Measurements from ENCODE around the gene UBE2R2. TPM values are rescaled to one million over a fixed set of nuclear protein-coding genes. Genes with fewer than 3 reads are reported as not detected.

The UBE2R2 gene
- total and polyA plus RNA-seq, 2 of the 4 experiments (the other 2 are of a cell fraction): 12.7 to 24.8 TPM

DNA sequence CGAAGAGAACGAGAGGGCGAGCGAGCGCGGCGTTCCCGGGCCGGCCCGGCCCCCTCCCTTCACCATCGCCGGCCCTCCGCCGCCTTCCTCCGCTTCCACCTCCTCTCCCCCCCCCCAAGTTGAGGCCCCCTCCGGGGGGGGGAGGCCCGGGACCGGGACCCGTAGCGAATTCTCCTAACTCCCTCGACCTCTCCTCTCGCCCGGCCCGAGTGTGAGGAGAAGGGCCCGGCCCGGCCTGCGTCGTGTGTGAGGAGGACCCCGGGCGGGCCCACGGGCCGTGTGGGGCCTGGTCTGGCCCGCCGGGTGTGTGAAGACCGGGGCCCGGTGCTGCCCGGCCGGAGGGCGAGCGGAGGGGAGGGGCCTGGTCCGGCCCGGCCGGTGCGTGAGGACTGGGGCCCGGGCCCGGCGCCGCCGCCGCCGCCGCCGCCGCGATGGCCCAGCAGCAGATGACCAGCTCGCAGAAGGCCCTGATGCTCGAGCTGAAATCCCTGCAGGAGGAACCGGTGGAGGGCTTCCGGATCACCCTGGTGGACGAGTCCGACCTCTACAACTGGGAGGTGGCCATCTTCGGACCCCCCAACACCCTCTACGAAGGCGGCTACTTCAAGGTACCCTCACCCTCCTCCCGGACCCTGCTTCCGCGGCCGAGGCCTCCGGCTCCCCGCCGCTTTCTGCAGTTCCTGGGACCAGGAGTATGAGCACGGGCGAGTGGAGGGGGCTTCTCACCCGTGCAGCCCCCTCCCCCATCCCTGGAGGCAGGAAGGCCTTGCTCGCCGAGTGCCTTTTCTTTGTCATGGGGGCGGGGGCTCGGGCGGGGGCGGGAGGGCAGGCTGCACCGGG is 587 bp downstream of the UBE2R2 start (continued):
- TF ChIP-seq MAFK (IDR thresholded peaks at IDR 0.05; ENCODE audit: low read depth, low read length) (no peak), CEBPB (IDR thresholded peaks at IDR 0.05; ENCODE audit: low read depth, low read length) (no peak)

DNA sequence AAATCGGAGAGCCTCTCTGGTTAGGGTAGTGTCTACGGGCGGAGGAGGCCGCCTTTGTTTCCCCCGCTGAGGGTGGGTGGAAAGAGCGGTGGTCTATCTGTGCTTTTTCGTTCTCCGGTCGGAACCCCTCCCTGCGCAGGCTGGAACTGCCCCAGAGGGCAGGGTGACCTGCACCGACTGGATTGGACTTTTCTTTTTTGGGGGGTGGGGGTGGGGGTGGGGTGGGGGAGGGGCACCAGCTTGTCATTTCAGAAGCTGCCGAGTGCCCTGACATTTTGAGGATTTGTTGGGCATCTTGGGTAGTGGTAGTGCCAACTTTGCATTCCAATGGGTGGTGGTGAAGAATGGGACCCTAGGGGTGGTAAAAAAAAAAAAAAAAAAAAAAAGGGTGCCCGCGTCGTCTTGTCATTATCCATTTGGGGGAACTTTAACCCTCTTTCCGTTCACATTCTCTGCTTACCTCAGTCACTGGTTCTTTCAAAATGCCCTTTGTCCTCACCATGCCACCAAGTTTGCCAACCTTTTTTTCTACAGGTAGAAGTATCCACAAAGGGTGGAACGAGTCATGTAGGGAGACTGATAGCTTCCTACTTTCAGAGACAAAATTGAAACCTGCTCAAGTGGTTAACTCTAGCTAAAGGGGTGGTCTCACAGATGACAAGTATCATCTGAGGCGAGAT is 1.3 kb downstream of the UBE2R2 start:
- Histone ChIP-seq H2AK5ac (ENCODE audit: low read depth, low read length) (peak overlapping the region; percentile 93), H3K9me1 (ENCODE audit: insufficient read depth, low read length) (peaks cover 13% of the 10 kb centered on the region), H3K79me1 (ENCODE audit: low read depth in 1 of 2, low read length in 2 of 2) (peaks cover 6 to 38% of the 10 kb centered on the region in 2 experiments; a peak in 3 of 4 replicates), H3K9me3 (ENCODE audit: control insufficient read depth, insufficient read depth, low read length) (no peaks in the 10 kb centered on the region), H3K4me1 (ENCODE audit: control insufficient read depth, insufficient read depth, low read length) (peaks cover 14% of the 10 kb centered on the region), H3K4me2 (ENCODE audit: low read depth, low read length) (peak overlapping the region; percentile 98), H3K27me3 (ENCODE audit: control insufficient read depth, insufficient read depth, low read length) (no peaks in the 10 kb centered on the region), H3K56ac (ENCODE audit: extremely low read depth, insufficient read depth, low read length) (peak overlapping the region; percentile 71), H3K4ac (ENCODE audit: low read depth, low read length) (peak overlapping the region; percentile 90), H2BK120ac (ENCODE audit: low read depth, low read length) (peak overlapping the region; percentile 26; the same call in 1 of the 2 replicates), H4K5ac (ENCODE audit: low read depth, low read length) (peak overlapping the region; percentile 80), H3K14ac (replicated peaks; ENCODE audit: low read depth, low read length) (peak overlapping the region; percentile 97), H4K8ac (ENCODE audit: low read depth in 2 of 2, low read length in 2 of 2) (peak overlapping the region; percentile 36 to 90; a peak in 3 of 4 replicates), H2BK20ac (ENCODE audit: low read depth, low read length) (peak overlapping the region; percentile 35; the same call in 1 of the 2 replicates), H3K36me3 (ENCODE audit: control insufficient read depth, insufficient read depth, low read length) (no peaks in the 10 kb centered on the region), H4K91ac (ENCODE audit: insufficient read depth, low read depth, low read length) (peak overlapping the region; percentile 86), H3K18ac (ENCODE audit: low read depth, low read length) (peak overlapping the region; percentile 91), H3K23ac (ENCODE audit: low read depth, low read length) (peak overlapping the region; percentile 94), H2BK15ac (ENCODE audit: low read depth, low read length) (peak overlapping the region; percentile 42; the same call in 2 of the 3 replicates), H4K20me1 (ENCODE audit: insufficient read depth, low read length) (peaks cover 51% of the 10 kb centered on the region), H3K4me3 (ENCODE audit: insufficient read depth, low read depth, low read length) (peak overlapping the region; percentile 100), H2BK5ac (ENCODE audit: low read depth, low read length, poor library complexity, severe bottlenecking) (peak overlapping the region; percentile 99), H3K9ac (ENCODE audit: low read depth, low read length) (peak overlapping the region; percentile 94), H3K27ac (ENCODE audit: insufficient read depth, low read length) (peak overlapping the region; percentile 95), H2AFZ (replicated peaks; ENCODE audit: low read length, poor library complexity) (peak overlapping the region; percentile 83), H2AK9ac (replicated peaks; ENCODE audit: low read depth, low read length, poor library complexity) (peak overlapping the region; percentile 93)
- ATAC-seq (ENCODE audit: low read depth) (no peak), DNase-seq (no peak)
- 0% methylated on average over 1 of the region's 18 CpGs; no CpG with 5 or more reads in 1 of the 2 experiments for WGBS, 2 experiments (ENCODE audit: extremely low coverage in 2 of 2, insufficient read length in 1 of 2)
- intact Hi-C loops (cut with micrococcal nuclease): loop anchor here (5.0 kb wide), 1 partner anchor 104 kb away; no protein-coding TSS in a partner anchor
- ChIA-PET POLR2A (ENCODE audit: unreplicated experiment) (no interaction called here), CTCF (no interaction called here)
- TF ChIP-seq NFE2L2 (IDR thresholded peaks at IDR 0.05; ENCODE audit: low read depth, low read length) (no peak), CHD1 (IDR thresholded peaks at IDR 0.05; ENCODE audit: low read depth, low read length) (peak; percentile 66; the same call in 1 of the 2 replicates), CEBPB (IDR thresholded peaks at IDR 0.05; ENCODE audit: low read depth, low read length) (no peak)
- in situ Hi-C loops (cut with MboI; ENCODE audit: low sequenced_read_pairs): no loop called here
- dilution Hi-C loops (cut with HindIII; ENCODE audit: low sequenced_read_pairs, unreplicated experiment): no loop called here
- no TSS peak for BruUV-seq (replicated peaks)
